Ecto neural progenitor cell (in vitro differentiated cells): ENCODE data around the gene PRPF38A.

Experiments
- DNase-seq: peaks from one replicate; pipeline ENCODE4 v3.0.0-alpha.2; 2018; ENCODE audit warnings: low spot score

The PRPF38A gene

DNA sequence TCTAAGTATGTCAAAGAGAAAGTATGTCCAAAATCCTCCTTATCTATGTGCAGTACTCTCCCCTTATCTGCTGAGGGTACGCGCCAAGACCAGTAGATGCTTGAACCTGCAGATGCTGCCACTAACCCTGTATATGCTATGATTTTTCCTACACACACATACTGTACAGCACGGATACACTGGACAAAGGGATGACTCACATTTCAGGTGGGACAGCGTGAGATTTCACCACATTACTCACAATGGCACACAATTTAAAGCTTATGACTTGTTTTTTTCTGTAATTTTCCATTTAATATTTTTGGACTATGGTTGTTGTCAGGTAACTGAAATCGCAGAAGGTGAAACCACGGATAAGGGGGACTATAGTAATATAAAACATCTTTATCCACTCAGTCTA is 4.3 kb upstream of the PRPF38A start:
- no peak for DNase-seq

DNA sequence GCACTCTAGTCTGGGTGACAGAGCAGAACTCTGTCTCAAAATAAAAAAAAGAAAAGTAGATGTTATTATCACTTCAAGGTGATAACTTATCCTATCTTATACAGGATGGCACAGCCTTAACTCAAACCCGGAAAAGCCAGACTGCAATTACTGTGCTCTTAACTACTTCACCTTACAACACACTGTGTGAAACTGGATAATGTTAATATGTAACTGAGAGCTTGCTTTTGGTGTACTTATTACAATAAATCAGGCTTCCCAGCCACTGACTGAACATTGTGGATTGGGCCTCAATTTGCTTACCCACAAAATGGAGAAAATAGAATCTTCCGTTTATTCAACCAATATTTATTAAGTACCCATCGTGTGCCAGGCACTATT is 1.6 kb upstream of the PRPF38A start:
- no peak for DNase-seq

DNA sequence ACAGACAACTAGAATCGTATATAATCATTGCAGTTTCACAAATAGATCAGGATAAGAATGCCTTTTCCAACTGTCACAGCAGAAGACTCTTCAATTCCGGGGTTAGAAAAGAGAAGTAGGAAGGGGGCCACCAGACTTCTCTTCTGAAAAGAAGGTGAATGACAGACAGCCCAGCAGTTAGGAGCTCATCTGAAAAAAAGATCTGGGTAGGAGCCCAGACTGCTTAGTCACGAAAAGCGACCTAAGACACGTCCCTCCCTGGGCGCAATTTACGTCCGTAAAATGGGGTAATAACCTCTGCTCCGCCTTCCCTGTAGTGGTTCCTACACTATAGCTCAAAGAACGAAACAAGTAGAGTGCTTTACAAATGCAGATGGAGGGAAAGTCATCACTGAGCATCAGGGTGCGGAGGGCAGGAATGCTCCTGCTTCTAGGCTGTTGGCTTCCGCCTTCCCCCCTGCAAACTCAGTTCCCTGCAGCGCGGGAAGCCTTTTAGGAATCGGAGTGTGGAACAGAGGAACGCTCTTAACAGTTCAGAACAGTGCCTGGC is 761 bp upstream of the PRPF38A start:
- DNase-seq, result no peak

DNA sequence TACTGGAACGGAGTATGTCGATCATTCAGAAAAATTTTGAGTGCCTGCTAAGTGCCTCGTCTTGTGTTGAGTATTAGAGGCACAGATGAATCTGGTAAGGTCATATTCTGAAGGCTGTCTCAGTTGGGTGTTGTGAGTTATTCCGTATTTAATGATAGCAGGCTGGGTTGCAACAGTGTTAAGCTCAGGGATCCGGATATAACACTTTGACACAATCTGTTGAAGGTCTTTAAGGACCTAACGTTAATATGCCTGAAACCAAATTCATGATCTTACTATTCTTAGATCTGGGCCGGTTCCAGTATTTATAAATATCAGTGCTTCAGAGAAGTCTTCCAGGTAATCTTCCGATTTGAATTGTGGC is 555 bp downstream of the PRPF38A start:
- no peak for DNase-seq

DNA sequence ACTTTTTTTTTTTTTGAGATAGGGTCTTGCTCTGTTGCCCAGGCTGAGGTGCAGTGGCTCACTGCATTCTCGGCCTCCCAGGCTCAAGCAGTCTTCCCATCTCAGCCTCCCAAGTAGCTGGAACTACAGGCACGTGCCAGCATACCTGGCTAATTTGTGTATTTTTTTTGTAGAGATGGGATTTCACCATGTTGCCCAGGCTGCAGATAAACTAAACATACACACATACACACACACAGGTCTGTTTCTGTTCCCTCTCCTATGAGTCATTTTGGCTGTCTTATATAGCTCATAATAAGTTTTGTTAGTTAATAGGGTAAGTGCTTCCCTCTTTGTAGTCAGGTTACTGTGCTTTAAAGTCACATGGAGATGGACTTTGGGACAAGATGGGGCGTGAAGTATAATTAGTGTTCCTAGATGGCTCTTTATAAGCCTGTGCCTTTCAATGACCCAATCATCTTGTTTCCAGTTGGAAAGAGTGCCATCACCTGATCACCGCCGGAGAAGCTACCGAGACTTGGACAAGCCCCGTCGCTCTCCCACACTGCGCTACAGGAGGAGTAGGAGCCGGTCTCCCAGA is 9.1 kb downstream of the PRPF38A start:
- no peak for DNase-seq

DNA sequence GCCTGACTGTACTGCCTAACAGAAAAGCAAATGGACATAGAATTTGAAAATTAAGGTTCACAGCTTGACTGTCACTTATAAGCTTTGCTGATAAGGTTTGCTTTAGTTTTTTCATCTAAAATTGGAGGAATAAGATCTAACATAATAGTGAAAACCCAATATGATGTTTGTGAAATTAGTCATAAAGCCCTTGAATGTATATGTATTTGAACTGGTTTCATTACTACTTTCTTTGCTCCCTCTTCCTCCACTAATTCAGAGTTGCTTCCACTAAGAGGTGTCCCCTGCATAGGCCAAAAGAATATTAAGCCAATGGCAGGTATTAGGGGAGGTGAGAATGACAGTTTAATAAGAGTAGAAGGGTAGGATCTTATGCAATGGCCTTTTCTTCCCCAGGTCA is 10.5 kb downstream of the PRPF38A start:
- no peak for DNase-seq

DNA sequence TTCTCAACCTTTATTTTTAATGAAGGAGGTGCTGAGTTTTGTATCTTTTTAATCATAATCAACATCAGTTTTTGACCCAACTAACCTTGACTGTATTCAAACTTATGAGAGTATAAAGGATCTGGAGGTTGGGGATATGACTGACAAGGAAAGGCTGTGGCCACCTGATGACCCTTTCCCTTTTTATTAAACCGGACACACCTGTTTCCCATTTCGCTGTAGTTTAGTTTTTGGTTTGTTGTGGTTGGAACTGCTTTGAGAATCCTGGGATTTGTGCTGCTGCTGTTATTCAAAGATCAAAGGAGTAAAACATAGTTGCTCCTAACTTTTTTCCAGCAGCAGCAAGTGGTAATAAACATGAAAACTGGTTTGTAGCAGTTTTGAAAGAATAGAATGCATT is 12.4 kb downstream of the PRPF38A start:
- no peak for DNase-seq

DNA sequence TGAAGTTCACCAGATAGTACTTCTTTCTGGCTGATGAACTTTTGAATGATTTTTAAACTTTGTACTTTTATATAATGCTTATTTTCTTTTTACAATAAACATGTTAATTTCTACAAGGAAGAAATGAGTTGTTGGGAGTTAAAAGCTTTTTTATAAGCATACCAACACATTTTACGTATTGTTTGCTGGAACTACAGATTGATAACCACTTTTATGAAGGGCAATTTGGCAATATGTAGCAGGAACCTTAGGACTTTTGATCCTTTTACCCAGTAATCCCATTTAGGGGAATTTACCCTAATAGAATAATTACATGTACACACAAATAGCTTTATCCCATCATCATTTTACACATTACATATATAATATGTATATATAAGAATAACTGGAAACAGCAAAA is 16.3 kb downstream of the PRPF38A start:
- no peak for DNase-seq

DNA sequence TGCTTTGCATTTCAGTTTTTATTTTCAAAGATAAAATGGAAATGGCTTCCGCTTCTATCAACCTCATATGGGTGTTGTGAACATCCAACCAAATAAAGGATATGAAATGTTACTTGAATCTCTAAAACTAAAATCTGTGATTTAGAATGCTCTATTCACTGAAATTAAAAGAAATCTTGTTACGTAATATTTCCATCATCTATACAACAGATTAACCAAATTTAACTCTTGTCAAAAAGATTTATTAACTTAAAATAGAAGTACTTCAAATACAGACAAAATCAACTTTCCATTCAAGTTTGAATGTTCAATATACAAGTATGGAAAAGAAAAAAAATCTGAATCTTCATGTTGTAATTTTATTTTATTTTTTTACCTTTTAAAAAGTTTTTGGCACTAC is 18.7 kb downstream of the PRPF38A start:
- no peak for DNase-seq

DNA sequence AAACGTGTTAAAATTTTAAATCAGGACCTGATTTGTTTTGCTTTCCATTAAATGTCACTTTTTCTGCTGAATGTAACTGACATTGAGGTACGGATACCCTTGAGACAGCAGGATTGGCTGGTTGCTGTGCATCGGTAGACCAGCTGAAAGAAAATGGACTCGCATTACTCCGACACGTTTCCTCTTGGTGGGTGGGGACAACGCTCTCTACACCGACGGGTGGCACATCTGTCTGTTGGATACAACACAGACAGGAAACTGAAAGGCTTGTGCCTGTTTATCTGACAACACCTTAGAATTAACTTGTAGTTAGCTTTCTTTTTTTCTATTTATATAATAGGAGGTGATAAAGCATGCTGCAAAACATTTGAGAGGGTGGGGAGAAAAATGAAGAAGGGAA is 19.4 kb downstream of the PRPF38A start:
- DNase-seq, result no peak

DNA sequence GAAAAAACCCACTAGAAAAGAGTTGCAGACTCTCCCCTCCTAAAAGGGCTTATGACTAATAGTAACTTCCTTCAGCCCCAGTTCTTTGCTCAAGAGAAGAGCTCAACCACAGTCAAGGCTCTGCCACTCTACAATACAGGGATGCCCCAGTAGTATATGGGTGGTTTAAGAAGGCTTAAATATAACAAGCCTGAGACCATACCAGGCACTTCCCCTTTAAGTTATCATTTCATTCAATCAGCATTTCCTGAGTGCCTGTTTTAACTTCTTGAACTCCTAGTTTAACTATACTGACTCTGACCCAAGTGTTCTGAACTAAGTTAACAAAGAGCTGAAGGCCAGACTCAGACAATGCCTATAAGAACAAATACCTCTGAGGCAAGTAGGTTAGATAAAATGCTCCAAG is 19.8 kb downstream of the PRPF38A start:
- DNase-seq, result no peak

DNA sequence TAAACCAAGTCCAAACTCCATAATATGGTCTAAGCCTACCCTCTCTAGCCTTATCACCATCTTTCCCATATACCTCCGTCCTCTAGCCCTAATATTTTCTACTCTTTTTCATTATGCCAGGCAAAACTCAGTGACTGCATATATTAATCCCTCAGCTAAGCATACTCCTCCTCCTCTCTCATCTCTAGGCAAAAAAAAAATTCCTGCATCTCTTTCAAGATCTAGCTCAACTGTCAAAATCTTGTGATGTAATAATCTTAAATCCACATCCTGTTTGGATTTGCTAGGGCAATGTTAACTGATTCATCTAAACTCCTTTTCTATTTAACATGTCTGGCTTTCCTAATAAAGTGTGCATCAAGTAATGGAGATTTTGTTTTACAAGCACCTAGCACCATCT is 20.4 kb downstream of the PRPF38A start:
- no peak for DNase-seq

DNA sequence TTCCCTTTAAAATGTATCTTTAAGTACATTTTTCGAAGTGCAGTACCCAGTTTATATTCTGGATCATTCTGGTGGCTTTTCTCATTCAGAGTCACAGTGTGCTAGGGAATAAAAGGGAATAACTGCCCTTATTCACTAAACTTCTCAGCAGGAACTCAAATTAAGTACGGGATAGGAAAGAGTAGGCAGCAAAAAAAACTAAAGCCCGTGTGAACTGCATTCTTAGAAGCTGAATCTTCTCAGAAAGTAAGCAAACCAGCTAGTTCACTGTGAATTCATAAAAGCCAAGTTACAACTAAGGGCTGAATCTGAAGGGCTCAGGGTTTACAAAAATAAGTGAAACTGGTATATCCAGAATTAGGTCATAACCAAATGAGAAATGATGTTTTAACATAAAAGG is 22.0 kb downstream of the PRPF38A start:
- no peak for DNase-seq

DNA sequence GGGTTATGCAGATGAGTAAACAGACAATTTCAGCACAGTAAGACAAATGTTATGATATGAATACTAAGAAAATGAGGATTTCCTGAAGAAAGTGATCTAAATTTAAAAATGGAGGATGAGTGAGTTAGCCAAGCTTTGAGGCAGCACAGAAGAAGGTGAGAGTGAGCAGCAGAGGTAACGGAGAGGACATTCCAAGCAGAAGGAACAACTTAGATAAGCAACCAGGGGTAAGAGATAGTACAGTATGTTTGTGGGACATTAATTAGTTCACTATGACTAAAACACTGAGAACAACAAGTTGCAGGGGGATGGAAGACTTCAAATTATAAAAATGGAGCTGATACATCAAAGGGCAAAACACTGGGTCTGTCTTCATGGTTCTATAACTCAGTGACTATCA is 22.8 kb downstream of the PRPF38A start:
- no peak for DNase-seq

DNA sequence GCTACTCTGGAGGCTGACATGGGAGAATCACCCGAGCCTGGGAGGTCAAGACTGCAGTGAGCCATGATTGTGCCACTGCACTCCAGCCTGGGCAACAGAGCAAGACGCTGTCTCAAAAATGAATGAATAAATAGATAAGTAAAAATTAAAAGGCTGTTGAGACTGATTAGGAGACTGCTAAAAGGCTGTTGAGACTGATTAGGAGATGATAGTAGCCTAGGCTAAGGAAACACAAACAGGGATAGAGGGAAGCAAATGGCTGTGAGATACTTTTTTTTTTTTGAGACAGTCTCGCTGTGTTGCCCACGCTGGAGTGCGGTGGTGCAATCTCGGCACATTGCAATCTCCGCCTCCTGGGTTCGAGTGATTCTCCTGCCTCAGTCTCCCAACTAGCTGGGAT is 28.4 kb downstream of the PRPF38A start:
- no peak for DNase-seq

DNA sequence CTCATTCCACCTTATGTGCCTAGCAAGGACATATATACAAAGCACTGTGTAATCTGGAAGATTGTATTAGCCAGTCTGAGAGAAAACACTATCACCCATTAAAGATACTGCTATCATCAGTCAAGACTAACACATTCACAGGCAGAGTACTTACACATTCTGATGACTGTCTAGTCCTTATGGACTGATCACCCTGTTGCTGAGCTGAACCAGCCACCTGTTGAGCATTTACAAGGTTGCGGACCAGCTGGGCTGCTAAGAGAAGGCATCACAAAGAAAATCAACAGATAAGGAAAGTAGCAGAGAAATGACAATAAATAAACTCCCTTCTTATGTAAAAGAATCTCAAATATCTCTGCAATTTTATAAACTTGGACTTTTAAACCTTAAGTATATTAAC is 30.8 kb downstream of the PRPF38A start:
- DNase-seq, result no peak

DNA sequence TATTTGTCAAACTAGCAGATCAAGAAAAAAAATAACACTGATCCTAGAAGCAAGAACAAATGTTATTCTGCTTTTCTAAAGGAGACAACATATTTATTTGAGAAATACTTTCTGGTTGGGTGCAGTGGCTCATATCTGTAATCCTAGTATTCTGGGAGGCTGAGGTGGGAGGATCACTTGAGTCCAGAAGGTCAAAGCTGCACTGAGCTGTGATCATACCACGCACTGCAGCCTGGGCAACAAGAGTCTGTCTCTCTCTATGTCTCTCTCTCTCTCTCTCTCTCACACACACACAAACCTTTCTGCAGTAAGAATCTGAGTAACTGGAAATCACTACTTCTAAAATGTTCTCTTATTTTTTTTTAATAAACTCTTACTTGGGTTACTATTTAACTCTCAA is 31.2 kb downstream of the PRPF38A start:
- no peak for DNase-seq

DNA sequence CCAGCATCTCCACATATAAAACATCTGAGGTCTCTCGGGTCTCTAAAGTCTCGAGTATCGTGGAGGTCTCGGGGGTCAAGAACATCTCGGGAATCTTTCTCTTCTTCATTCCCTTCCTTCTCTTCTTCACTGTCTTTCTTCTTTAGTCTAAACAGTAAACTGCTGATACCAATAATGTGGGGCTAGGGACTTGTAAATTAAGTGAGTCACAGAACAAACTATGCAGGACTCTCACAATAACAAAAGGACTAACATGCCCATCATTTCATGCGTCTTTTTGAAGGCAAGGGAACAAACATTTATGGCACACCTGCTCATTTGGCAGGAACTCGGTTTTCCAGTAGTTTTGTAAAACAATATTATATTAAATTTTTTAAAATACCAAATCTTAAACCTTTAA is 32.4 kb downstream of the PRPF38A start:
- DNase-seq, result no peak

DNA sequence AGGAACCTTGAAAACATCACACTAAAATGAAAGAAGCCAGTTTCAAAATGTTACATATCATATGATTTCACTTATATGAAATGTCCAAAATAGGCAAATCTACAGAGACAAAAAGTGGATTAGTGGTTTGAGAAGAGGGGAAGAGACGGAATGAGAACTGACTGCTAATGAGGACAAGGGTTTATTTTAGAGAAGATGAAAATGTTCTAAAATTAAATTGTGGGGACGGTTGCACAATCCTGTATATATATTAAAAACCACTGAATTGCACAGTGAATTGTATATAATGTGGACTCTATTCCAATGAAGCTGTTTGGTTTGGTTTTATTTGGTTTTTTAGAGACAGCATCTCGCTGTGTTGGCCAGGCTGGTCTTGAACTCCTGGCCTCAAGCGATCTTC is 35.6 kb downstream of the PRPF38A start:
- no peak for DNase-seq

DNA sequence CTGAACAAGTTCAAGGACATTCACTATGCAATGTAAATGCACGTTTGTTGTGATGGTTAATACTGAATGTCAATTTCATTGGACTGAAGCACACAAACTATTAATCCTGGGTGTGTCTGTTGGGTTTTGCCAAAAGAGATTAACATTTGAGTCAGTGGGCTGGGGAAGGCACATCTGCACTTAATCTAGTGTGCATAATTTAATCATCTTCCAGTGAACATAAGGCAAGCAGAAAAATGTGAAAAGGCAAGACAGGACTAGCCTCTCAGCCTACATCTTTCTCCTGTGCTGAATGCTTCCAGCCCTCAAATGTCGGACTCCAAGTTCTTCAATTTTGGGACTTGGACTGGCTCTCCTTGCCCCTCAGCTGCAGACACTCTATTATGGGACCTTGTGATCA is 40.1 kb downstream of the PRPF38A start:
- no peak for DNase-seq

DNA sequence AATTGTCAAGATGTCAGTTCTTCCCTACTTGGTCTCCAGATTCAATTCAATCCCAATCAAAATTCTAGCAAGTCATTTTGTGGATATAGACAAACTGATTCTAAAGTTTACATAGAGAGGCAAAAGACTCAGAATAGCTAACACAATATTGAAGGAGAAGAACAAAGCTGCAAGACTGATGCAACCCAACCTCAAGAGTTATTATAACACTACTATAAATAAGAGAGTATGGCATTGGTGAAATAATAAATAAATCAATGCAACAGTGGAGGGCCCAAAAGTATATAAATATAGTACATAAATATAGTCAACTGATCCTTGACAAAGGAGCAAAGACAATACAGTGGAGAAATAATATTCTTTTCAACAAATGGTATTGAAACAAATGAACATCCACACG is 49.7 kb downstream of the PRPF38A start:
- no peak for DNase-seq

DNA sequence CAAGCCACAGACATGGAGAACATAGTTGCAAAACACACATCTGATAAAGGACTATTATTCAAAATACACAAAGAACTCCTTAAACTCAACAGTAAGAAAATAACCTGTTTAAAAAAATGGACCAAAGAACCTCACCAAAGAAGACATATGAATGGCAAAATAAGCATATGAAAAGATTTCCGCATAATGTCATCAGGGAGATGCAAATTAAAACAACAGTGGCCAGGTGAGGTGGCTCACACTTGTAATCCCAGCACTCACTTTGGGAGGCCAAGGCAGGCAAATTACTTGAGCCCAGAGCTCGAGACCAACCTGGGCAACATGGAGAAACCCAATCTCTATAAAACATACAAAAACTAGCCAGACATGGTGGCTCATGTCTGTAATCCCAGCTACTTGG is 50.4 kb downstream of the PRPF38A start:
- no peak for DNase-seq

DNA sequence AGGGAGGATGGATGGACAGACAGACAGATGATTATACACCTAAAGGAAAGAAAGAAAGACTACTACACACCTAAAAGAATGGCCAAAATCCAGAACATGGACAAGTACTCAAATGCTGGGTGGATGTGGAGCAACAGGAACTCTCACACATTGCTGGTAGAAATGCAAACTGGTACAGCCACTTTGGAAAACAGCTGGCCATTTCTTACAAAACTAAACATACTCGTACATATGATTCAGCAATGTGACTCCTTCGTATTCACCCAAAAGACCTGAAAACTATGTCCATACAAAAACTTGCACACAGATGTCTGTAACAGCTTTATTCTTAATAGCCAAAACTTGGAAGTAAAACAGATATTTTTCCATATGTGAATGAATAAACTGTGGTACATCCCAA is 51.3 kb downstream of the PRPF38A start:
- no peak for DNase-seq

DNA sequence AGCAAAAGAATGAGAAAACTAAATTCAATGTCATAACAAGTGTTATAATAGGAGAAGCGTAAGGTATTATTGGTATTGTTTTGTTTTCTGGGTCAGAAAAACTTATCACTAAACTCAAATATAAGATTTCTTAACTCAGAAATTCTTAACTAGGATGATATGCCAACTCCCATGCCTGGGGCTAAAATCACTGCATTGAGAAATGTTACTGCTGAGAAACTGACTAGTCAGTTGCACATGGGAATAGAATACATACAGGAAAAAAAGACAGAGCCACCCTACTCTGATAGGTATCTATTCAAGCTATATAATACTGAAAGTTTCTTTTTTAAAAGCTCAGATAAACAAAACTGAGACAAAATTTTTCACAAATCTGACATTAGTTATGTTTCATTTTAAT is 56.3 kb downstream of the PRPF38A start:
- DNase-seq, result no peak

DNA sequence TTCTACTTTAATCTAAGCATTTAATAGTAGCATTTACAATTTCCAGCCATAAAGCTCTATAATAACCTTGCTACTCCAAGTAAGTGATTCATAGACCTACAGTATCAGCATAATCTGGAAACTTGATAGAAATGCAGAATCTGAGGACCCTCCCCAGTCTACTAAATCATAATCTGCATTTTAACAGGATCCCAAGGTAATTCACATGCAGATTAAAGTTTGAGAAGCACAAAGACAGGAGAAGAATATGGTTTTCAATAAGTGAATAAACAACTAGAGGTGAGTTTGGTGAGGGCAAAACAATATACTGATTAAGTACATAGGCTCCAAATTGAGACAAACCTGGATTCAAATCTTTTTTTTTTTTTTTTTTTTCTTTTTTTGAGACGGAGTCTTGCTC is 57.4 kb downstream of the PRPF38A start:
- DNase-seq, result no peak
